Rectal smooth muscle tissue (tissue), 1 donor: ENCODE results near the gene NKAP.
"Not testable (repeated sequence)": the region's sequence is repeated elsewhere in the genome, so short reads cannot be mapped to it uniquely, and the experiment has no call there.

Experiments
- H3K27ac ChIP-seq: one replicate; pipeline ENCODE4 v1.7.0; 2013; ENCODE audit warnings: low read depth, low read length, inconsistent platforms
- H3K27me3 ChIP-seq: one replicate; pipeline ENCODE4 v1.7.0; 2013; ENCODE audit warnings: low read length; ENCODE audit not compliant: control insufficient read depth, insufficient read depth
- H3K36me3 ChIP-seq: one replicate; pipeline ENCODE4 v1.7.0; 2013; ENCODE audit warnings: low read length; ENCODE audit not compliant: control insufficient read depth, insufficient read depth
- H3K4me1 ChIP-seq: one replicate; pipeline ENCODE4 v1.7.0; 2013; ENCODE audit warnings: low read length; ENCODE audit not compliant: control insufficient read depth, insufficient read depth
- H3K4me3 ChIP-seq: one replicate; pipeline ENCODE4 v1.7.0; 2013; ENCODE audit warnings: low read length
- H3K9ac ChIP-seq: one replicate; pipeline ENCODE4 v1.7.0; 2013; ENCODE audit warnings: low read length

NKAP gene

DNA sequence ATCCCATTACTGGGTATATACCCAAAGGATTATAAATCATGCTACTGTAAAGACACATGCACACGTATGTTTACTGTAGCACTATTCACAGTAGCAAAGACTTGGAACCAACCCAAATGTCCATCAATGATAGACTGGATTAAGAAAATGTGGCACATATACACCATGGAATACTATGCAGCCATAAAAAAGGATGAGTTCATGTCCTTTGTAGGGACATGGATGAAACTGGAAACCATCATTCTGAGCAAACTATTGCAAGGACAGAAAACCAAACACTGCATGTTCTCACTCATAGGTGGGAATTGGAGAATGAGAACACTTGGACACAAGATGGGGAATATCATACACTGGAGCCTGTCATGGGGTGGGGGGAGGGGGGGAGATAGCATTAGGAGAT lies 23.3 kb upstream of the NKAP start:
- not testable (repeated sequence) for H3K27ac ChIP-seq, H3K27me3 ChIP-seq, H3K9ac ChIP-seq, H3K4me1 ChIP-seq, H3K36me3 ChIP-seq, H3K4me3 ChIP-seq

DNA sequence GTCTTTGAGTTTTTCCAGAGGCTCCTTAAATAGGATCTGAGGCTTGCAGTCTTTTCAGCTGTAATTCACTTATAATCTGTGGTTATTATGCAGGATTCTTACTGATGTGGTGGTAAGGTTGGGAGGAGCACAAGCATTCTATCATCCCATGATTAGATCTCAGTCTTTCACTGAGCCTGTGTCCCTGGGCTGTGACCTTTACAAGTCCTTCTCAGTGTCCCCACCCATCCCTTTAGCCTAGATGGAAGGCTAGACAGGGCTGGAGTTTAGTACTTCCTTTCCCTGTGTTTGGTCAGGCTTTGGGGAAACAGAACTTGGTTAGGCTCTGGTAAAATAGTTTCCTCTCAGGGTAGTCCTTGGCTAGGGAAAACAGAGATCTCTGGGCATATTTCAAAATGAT lies 17.1 kb upstream of the NKAP start:
- H3K4me3 ChIP-seq, result no peak overlapping the region
- no peak overlapping the region for H3K9ac ChIP-seq
- no peaks in the 10 kb centered on the region for H3K4me1 ChIP-seq
- H3K27ac ChIP-seq, result no peak overlapping the region
- no peaks in the 10 kb centered on the region for H3K27me3 ChIP-seq
- H3K36me3 ChIP-seq, result no peaks in the 10 kb centered on the region

DNA sequence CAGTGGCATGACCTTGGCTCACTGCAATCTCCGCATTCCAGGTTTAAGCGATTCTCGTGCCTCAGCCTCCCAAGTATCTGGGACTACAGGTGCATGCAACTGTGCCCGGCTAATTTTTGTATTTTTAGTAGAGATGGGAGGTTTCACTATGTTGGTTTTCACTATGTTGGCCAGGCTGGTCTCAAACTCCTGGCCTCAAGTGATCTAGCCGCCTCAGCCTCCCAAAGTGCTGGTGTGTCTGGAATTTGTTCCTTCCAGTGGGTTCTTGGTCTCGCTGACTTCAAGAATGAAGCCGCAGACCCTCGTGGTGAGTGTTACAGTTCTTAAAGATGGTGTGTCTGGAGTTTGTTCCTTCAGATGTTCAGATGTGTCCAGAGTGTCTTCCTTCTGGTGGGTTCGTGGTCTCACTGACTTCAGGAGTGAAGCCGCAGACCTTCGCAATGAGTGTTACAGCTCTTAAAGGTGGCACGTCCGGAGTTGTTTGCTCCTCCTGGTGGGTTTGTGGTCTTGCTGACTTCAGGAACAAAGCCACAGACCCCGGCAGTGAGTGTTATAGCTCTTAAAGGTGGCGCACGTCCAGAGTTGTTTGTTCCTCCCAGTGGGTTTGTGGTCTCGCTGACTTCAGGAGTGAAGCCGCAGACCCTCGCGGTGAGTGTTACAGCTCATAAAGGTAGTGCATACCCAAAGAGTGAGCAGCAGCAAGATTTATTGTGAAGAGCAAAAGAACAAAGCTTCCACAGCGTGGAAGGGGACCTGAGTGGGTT lies 12.4 kb upstream of the NKAP start:
- not testable (repeated sequence) for H3K4me1 ChIP-seq, H3K4me3 ChIP-seq, H3K36me3 ChIP-seq, H3K27me3 ChIP-seq, H3K27ac ChIP-seq, H3K9ac ChIP-seq

DNA sequence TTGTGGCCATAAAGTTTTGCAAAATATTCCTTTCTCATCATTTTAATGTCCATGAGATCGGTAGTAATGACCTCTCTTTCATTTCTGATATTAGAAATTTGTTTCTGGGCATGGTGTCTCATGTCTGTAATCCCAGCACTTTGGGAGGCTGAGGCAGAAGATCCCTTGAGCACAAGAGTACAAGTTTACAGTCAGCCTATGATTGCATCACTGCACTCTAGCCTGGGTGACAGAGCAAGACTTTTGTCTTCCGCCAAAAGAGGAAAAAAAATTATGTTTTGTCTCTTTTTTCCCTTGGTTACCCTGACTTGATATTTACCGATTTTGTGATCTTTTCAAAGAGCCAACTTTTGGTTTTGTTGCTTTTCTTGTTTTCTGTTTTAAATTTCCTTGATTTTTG lies 10.8 kb upstream of the NKAP start:
- Histone ChIP-seq H3K4me3 (no peak overlapping the region), H3K27ac (no peak overlapping the region), H3K27me3 (no peaks in the 10 kb centered on the region), H3K4me1 (no peaks in the 10 kb centered on the region), H3K9ac (no peak overlapping the region), H3K36me3 (no peaks in the 10 kb centered on the region)

DNA sequence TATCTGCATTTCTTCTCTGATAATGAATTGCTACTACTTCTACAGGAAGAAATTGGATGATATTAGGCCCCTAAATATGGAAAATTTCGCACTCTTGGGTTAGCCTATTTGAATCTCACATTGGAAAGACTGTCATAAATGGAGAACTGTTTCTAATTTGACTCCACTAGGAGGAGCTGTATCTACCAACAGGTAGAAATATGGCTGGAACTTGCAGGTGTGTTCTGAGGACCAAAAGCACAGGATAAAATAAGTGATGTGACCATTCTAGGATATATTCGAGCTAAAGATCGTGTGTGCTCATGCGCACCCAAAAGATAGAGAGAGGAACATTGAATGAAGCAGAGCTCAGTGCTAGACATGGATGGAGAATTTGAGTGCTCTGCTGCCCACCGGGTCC lies 4.8 kb upstream of the NKAP start:
- Histone ChIP-seq H3K9ac (no peak overlapping the region), H3K36me3 (no peaks in the 10 kb centered on the region), H3K27ac (no peak overlapping the region), H3K4me1 (no peaks in the 10 kb centered on the region), H3K27me3 (no peaks in the 10 kb centered on the region), H3K4me3 (no peak overlapping the region)

DNA sequence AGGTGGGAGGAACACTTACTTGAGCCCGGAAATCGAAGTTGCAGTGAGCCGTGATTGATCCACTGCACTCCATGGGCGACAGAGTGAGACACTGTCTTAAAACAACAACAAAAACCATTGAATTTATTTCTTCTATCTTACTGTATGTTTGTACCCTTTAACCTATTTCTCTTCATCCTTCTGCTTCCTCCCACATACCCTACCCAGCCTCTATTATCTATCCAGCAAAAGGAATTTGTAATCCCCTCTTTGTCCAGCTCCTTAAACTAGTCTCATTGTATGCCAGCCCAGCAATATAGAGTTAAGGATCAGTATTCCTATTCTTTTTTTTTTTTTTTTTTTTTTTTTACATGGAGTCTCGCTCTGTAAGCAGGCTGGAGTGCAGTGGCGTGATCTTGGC lies 1.9 kb upstream of the NKAP start:
- Histone ChIP-seq H3K27ac (no peak overlapping the region), H3K4me1 (no peaks in the 10 kb centered on the region), H3K9ac (no peak overlapping the region), H3K27me3 (no peaks in the 10 kb centered on the region), H3K4me3 (no peak overlapping the region), H3K36me3 (no peaks in the 10 kb centered on the region)

DNA sequence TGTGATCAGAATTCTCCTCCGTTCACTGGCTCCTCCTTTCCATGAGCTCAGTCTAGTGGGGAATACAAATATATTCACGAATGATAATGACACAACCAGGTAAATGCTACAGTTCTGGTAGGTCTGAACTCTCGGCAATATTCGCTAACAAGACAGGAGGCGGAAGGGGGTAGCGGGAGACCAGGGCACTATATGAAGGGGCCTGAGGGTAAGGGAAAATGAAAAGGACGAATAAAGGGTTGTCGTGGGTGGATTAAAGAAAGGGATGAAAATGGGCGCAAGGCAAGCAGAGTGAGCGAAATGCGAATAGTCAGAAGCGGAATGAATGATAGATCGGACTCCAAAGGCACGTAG lies 743 bp downstream of the NKAP start:
- H3K4me1 ChIP-seq, result no peaks in the 10 kb centered on the region
- no peaks in the 10 kb centered on the region for H3K36me3 ChIP-seq
- H3K9ac ChIP-seq, result peak overlapping the region; percentile 87
- H3K4me3 ChIP-seq, result peak overlapping the region; percentile 74
- H3K27me3 ChIP-seq, result no peaks in the 10 kb centered on the region
- H3K27ac ChIP-seq, result peak overlapping the region; percentile 87

DNA sequence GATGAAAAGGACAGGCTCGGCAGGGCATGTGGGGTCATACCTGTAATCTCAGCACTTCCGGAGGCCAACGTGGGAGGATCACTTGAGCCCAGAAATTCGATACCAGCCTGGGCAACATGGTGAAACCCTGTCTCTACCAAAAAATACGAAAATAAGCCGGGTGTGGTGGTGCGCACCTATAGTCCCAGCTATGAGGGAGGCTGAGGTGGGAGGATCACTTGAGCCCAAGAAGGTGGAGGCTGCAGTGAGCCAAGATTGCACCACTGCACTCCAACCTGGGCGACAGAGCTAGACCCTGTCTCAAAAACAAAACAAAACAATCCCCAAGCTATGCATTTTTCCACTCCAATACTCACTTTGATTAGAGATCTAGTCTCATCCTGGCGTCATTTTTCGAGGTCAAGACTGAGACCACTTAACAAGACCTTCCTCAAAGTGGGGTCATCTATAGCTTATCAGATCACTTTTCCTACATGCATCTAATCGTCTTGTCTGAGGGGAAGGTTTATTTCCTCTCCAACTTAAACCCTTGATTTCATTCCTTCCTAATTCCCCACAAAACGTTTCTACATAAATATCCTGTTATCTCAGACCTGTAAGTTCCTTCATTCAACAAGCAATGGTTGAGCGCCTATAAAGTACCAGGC lies 1.3 kb downstream of the NKAP start:
- Histone ChIP-seq H3K4me1 (no peaks in the 10 kb centered on the region), H3K27me3 (no peaks in the 10 kb centered on the region), H3K36me3 (no peaks in the 10 kb centered on the region), H3K27ac (no peak overlapping the region), H3K4me3 (peak overlapping the region; percentile 74), H3K9ac (no peak overlapping the region)

DNA sequence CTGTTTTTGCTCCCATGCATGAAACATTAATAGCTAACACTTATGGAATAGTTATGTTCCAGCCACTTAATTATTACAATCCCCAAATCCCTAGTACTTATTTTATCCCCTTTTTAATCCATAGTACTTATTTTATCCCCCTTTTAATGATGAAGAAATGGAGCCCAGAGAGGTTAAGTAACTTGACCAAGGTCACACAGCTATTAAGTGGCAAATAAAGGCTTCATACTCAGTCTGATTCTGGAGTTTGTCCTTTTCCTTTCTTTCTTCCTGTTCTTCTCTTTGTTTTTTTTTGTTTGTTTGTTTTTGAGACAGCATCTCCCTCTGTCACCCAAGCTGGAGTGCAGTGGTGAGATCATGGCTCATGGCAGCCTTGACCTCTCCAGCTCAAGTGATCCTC lies 2.2 kb downstream of the NKAP start:
- Histone ChIP-seq H3K4me1 (no peaks in the 10 kb centered on the region), H3K27me3 (no peaks in the 10 kb centered on the region), H3K27ac (no peak overlapping the region), H3K9ac (no peak overlapping the region), H3K4me3 (no peak overlapping the region), H3K36me3 (no peaks in the 10 kb centered on the region)

DNA sequence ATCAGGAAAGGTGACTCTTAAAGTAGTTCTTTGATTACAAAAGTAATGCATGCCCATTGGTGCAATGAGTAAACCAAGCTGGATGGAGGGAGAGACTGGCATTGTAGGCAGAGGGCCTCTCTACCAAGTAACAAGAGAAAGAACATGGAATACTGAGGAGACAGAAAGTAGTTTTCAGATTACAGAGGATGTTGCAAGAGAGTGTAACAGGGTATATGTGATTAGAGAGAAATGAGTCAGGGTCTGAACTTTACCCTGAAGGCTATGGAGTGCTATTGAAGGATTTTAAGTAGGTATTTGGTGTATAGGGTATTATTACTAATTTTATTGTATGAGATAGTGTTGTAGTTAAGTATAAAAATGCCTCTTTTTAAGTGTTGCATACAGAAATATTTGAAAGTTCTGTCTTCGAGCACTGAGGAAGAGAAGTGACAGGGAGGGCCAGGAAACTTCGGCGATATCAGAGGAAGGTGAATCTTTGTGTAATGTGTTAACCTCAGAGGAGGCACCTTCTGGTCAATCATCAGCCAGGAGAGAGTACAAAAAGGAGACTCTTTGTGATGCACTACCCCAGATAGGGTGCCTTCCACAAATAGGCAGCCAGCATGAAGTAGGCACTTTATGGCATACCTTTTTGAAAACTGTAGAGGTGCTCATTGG lies 8.2 kb downstream of the NKAP start:
- no peak overlapping the region for H3K9ac ChIP-seq
- peaks cover 4% of the 10 kb centered on the region for H3K36me3 ChIP-seq
- no peak overlapping the region for H3K27ac ChIP-seq
- H3K4me1 ChIP-seq, result no peaks in the 10 kb centered on the region
- H3K27me3 ChIP-seq, result no peaks in the 10 kb centered on the region
- H3K4me3 ChIP-seq, result no peak overlapping the region

DNA sequence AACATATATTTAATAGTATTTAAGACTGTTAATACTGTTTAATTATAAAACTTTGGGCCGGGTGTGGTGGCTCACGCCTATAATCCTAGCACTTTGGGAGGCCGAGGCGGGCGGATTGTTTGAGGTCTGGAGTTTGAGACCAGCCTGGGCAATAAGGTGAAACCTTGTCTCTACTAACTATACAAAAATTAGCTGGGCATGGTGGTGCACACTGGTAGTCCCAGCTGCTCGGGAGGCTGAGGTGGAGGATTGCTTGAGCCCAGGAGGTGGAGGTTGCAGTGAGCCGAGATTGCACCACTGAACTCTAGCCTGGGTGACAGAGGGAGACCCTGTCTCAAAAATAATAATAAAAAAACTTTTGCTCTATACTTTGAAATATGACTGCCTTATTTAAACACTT lies 21.2 kb downstream of the NKAP start:
- not testable (repeated sequence) for H3K36me3 ChIP-seq, H3K27ac ChIP-seq, H3K27me3 ChIP-seq, H3K4me3 ChIP-seq, H3K9ac ChIP-seq, H3K4me1 ChIP-seq

DNA sequence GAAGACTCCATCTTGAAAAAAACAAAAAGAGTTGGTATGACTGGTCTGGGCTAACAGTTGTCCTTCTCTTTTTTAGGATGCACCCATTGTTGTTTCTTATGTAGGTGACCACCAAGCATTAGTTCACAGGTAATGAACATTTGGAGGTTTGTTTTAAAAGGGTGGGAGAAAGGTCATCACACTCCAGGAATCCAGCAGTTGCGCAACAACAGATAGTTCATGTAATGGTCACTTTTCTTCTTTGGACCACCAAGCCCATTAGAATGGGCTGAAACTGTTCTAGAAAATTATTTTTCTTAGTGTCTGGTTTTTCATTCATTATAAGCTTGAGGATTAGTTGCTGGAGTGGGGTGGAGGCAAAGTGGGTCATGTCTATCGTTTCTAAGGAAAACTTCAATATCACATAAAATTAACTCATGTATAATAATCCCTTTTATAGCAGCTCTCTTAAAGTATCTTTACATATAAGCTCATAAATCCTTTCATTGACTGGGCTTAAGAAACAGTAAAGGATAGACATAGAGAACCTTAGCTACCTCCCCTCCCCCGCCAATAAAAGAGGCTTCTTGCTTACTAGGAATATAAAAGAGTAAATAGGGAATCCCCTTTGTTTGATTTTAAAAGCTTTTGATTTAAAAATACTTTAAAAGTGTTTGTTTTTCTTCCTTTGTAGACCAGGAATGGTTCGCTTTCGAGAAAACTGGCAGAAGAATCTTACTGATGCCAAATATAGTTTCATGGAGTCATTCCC lies 23.5 kb downstream of the NKAP start:
- no peak overlapping the region for H3K27ac ChIP-seq
- no peak overlapping the region for H3K4me3 ChIP-seq
- no peaks in the 10 kb centered on the region for H3K4me1 ChIP-seq
- no peaks in the 10 kb centered on the region for H3K36me3 ChIP-seq
- H3K9ac ChIP-seq, result no peak overlapping the region
- H3K27me3 ChIP-seq, result no peaks in the 10 kb centered on the region
